BLaER1 treated with 17β-estradiol and CSF1 and Interleukin-3, amounts not matched to agents 10 nM and 100 nM (cell line): ENCODE measurements around the gene MEIOSIN.
A peak's percentile ranks its signal among the peaks of the same experiment; 100 is the strongest.
"Not testable (repeated sequence)": the region's sequence is repeated elsewhere in the genome, so short reads cannot be mapped to it uniquely, and the experiment has no call there.

Source experiments
- H3K27ac ChIP-seq, 11 experiments: shearing (Covaris generic); formaldehyde crosslinking; 2 replicates each; pipeline ENCODE4 v1.8.1; 2022
- H3K27me3 ChIP-seq, 11 experiments: shearing (Covaris generic); formaldehyde crosslinking; 2 replicates each; pipeline ENCODE4 v1.8.1; 2022
- H3K36me3 ChIP-seq, 11 experiments: shearing (Covaris generic); formaldehyde crosslinking; 2 replicates each; pipeline ENCODE4 v1.8.1; 2022
- H3K4me1 ChIP-seq, 10 experiments: shearing (Covaris generic); formaldehyde crosslinking; 2 replicates each; pipeline ENCODE4 v1.8.1; 2022
- H3K4me2 ChIP-seq, 11 experiments: shearing (Covaris generic); formaldehyde crosslinking; 2 replicates each; pipeline ENCODE4 v1.8.1; 2022
- H3K4me3 ChIP-seq, 10 experiments: shearing (Covaris generic); formaldehyde crosslinking; 2 replicates each; pipeline ENCODE4 v1.8.1; 2022
- H3K9ac ChIP-seq, 11 experiments: shearing (Covaris generic); formaldehyde crosslinking; 2 replicates each; pipeline ENCODE4 v1.8.1; 2022
- H3K9me3 ChIP-seq, 11 experiments: shearing (Covaris generic); formaldehyde crosslinking; replicated peaks in 1 of 11; 2 replicates each; pipeline ENCODE4 v1.8.1; 2022
- H4K20me1 ChIP-seq, 11 experiments: shearing (Covaris generic); formaldehyde crosslinking; 2 replicates each; pipeline ENCODE4 v1.8.1; 2022
- Cebpa-rat ChIP-seq, 11 experiments: shearing (Covaris generic); IDR thresholded peaks; 2 replicates each; pipeline ENCODE4 v1.8.1; 2022

MEIOSIN gene

DNA sequence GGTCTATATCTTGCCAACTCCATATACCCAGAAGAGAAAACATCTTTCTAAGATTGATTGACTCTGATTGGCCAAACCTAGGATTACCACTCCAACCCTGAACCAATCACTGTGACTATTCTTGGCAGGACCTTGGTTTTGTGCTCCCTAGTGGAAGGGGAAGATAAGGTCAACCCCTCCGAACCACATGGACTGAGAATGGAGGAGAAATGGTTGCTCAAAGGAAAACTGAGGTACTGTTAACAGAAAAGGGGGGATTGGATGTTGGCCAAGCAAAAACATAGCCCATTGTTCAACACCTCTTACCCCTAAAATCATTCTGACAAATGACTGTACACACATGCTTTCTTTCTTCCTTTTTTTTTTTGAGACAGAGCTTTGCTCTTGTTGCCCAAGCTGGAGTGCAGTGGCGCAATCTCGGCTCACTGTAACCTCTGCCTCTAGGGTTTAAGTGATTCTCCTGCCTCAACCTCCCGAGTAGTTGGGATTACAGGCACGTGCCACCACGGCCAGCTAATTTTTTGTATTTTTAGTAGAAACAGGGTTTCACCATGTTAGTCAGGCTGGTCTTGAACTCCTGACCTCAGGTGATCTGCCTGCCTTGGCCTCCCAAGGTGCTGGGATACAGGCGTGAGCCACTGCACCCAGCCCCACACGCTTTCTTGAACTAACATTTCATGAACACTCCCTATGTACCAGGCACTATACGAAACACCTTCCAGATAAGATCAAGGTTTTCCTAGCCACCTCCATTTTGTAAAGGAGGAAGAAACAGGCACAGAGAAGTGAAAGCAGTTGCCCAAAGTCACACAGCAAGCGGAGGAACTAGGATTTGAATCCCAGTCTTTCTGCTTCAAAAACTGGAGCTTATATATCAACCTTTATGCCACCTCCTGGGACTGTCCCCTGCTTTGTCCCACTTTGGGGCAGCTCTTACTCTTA is 6.5 kb downstream of the MEIOSIN start:
- Histone ChIP-seq H4K20me1 (no peaks in the 10 kb centered on the region), H3K4me2 (peak overlapping the region in 5 of 11 experiments; percentile 1 to 49 (median 17); a peak in 6 of 22 replicates), H3K9ac (no peak overlapping the region), H3K9me3 (no peaks in the 10 kb centered on the region), H3K27me3 (no peaks in the 10 kb centered on the region), H3K27ac (peak overlapping the region in 1 of 11 experiments; percentile 36; a peak in 1 of 22 replicates), H3K4me1 (peaks cover 0 to 10% (median 3%) of the 10 kb centered on the region in 10 experiments; a peak in 4 of 20 replicates), H3K4me3 (no peak overlapping the region), H3K36me3 (no peaks in the 10 kb centered on the region)
- peak in 2 of 11 experiments; percentile 23 to 36; a peak in 1 of 22 replicates for TF ChIP-seq Cebpa-rat (IDR thresholded peaks at IDR 0.05)

DNA sequence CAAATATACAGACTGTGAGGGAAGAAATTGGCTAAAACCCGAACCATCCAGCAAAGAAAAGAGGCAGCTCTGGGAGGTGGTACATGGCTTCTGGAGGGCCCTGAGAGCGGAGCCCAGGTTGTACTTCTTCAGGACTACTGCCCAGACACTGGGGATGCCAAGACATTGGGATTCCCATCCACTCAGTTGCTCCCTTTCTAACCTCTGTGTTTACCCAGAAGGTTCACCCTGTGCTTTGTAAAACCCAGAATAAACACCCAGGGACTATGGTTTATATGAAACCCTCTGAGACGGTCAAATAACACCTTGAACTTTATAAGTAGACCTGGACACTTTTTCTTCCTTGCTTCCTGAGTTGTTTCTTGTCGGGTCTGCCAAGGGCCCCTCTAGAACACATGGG is 9.7 kb downstream of the MEIOSIN start:
- Histone ChIP-seq H4K20me1 (no peaks in the 10 kb centered on the region), H3K4me1 (peaks cover 0 to 10% (median 3%) of the 10 kb centered on the region in 10 experiments; a peak in 4 of 20 replicates), H3K4me3 (no peak overlapping the region), H3K9ac (no peak overlapping the region), H3K4me2 (no peak overlapping the region), H3K9me3 (no peaks in the 10 kb centered on the region), H3K27ac (no peak overlapping the region), H3K27me3 (no peaks in the 10 kb centered on the region), H3K36me3 (no peaks in the 10 kb centered on the region)
- TF ChIP-seq Cebpa-rat (IDR thresholded peaks at IDR 0.05) = no peak

DNA sequence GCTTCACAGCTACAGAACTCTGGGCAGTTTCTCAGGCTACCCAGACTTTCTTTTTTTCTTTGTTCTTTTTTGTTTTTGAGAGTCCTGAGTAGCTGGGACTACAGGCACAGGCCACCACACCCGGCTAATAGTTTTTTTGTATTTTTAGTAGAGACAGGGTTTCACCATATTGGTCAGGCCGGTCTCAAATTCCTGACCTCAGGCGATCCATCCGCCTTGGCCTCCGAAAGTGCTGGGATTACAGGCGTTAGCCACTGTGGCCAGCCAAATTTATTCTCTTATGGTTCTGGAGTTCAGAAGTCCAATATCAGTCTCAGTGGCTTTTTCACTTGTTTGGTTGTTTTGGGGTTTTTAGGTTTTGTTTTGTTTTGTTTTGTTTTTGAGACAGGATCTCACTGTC is 12.4 kb downstream of the MEIOSIN start:
- no peaks in the 10 kb centered on the region for H4K20me1 ChIP-seq

DNA sequence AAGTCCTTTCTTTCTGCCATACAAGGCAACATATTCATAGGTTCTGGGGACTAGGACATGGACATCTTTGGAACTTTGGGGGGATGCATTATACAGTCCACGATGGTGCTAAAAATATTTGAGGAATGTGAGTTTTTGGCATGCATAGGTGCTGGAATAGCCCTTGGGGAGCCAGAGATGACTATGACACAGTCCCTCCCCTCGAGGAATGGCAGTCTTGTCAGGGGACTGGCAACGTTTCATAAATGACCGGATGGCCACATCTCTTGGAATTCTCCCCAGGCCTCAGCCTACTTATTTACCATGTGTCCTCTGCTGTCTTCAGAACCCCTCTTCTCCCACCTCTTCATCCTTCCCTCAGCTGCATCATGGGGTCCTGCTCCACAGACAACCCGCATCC is 13.6 kb downstream of the MEIOSIN start:
- Histone ChIP-seq H3K36me3 (no peaks in the 10 kb centered on the region), H4K20me1 (no peaks in the 10 kb centered on the region), H3K27me3 (no peaks in the 10 kb centered on the region), H3K4me2 (no peak overlapping the region), H3K27ac (no peak overlapping the region), H3K4me1 (no peaks in the 10 kb centered on the region), H3K9me3 (no peaks in the 10 kb centered on the region), H3K9ac (no peak overlapping the region), H3K4me3 (no peak overlapping the region)
- no peak for TF ChIP-seq Cebpa-rat (IDR thresholded peaks at IDR 0.05)

More for the DNA sequence above, 12.4 kb downstream of the MEIOSIN start:
- Histone ChIP-seq H3K27me3 (no peaks in the 10 kb centered on the region), H3K9ac (no peak overlapping the region), H3K4me3 (no peak overlapping the region), H3K27ac (no peak overlapping the region), H3K4me2 (no peak overlapping the region), H3K9me3 (no peaks in the 10 kb centered on the region), H3K36me3 (no peaks in the 10 kb centered on the region), H3K4me1 (no peaks in the 10 kb centered on the region)
- no peak for TF ChIP-seq Cebpa-rat (IDR thresholded peaks at IDR 0.05)

DNA sequence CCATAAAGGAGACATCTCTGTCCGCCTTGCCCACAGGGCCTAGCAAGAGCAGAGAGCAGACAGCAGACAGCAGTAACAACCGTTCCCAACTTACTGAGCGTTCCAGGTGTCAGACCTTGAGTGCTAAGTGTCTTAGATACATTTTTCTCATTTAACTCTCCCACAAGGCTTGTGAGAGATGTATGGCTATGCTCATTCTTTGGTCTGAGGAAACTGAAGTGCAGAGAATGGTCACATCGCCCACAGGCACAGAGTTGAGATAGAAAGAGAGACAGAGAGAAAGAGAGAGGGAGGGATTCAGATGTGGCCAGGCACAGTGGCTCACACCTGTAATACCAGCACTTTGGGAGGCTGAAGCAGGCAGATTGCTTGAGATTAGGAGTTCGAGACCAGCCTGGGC is 14.3 kb downstream of the MEIOSIN start:
- Histone ChIP-seq H3K4me1 (no peaks in the 10 kb centered on the region), H3K9me3 (no peaks in the 10 kb centered on the region), H4K20me1 (no peaks in the 10 kb centered on the region), H3K4me2 (no peak overlapping the region), H3K9ac (no peak overlapping the region), H3K4me3 (no peak overlapping the region), H3K36me3 (no peaks in the 10 kb centered on the region), H3K27ac (no peak overlapping the region), H3K27me3 (no peaks in the 10 kb centered on the region)
- TF ChIP-seq Cebpa-rat (IDR thresholded peaks at IDR 0.05) = no peak

DNA sequence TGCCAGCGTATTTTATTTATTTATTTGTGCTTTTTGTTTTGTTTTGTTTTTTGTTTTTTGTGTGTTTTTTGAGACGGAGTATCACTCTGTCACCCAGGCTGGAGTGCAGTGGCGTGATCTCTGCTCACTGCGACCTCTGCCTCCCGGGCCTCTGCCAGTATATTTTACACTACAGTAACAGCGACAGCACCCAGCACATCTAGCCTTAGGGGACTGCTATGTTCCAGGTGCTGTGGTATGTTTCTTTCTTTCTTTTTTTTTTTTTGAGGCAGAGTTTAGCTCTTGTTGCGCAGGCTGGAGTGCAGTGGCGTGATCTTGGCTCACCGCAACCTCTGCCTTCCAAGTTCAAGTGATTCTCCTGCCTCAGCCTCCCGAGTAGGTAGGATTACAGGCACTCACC is 18.2 kb downstream of the MEIOSIN start:
- not testable (repeated sequence) for H3K9ac ChIP-seq, H3K27me3 ChIP-seq, H3K4me2 ChIP-seq, H3K4me3 ChIP-seq, H4K20me1 ChIP-seq, H3K36me3 ChIP-seq, H3K9me3 ChIP-seq, H3K27ac ChIP-seq
- peaks cover 0 to 12% (median 7%) of the 10 kb centered on the region in 10 experiments; a peak in 12 of 20 replicates for H3K4me1 ChIP-seq

DNA sequence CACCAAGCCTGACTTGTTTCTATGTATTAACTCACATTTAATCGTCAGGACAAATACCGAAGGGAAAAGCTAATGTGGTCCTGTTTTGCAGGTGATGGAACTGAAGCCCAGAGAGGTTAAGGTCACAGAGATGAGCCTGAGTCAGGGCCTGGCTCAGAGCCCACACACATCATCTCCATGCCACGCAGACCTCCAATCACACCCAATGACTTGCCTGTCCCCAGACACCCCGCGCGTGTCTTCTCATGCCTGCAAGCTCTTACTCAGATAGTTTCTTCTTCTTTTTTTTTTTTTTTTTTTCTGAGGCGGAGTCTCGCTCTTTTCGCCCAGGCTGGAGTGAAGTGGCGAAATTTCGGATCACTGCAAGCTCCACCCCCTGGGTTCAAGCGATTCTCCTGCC is 19.4 kb downstream of the MEIOSIN start:
- H4K20me1 ChIP-seq = no peaks in the 10 kb centered on the region
- H3K27ac ChIP-seq = no peak overlapping the region
- no peak overlapping the region for H3K4me3 ChIP-seq
- H3K4me1 ChIP-seq = peaks cover 0 to 12% (median 7%) of the 10 kb centered on the region in 10 experiments; a peak in 12 of 20 replicates
- no peak overlapping the region for H3K9ac ChIP-seq
- no peaks in the 10 kb centered on the region for H3K9me3 ChIP-seq
- no peak for TF ChIP-seq Cebpa-rat (IDR thresholded peaks at IDR 0.05)
- H3K36me3 ChIP-seq = no peaks in the 10 kb centered on the region
- no peak overlapping the region for H3K4me2 ChIP-seq
- no peaks in the 10 kb centered on the region; a peak in 1 of 22 replicates for H3K27me3 ChIP-seq

DNA sequence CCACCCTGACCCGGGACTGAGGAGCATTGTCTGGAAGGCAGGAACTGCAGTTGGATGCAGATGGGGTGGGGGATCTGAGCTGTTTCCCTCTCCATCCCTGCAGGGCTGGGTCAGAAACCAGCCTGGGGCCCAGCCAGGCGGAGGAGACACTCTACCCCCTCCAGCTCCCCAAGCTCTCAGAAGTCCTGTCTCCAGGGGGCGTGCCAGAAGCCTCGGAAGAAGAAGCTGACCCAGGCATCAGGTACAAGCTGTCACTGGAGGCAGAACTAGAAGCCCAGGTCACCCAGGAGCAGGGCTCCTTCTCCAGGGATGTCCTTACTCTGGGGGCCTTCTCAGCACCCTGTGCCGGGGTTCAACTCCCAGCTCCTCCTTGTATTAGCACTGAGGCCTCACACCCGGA is 20.3 kb downstream of the MEIOSIN start:
- Histone ChIP-seq H4K20me1 (no peaks in the 10 kb centered on the region), H3K4me2 (peak overlapping the region in 7 of 11 experiments; percentile 2 to 35 (median 27); a peak in 7 of 22 replicates), H3K9me3 (no peaks in the 10 kb centered on the region), H3K27me3 (no peaks in the 10 kb centered on the region; a peak in 1 of 22 replicates), H3K4me1 (peaks cover 0 to 12% (median 7%) of the 10 kb centered on the region in 10 experiments; a peak in 12 of 20 replicates), H3K9ac (no peak overlapping the region), H3K36me3 (no peaks in the 10 kb centered on the region), H3K27ac (no peak overlapping the region), H3K4me3 (no peak overlapping the region)
- no peak for TF ChIP-seq Cebpa-rat (IDR thresholded peaks at IDR 0.05)

DNA sequence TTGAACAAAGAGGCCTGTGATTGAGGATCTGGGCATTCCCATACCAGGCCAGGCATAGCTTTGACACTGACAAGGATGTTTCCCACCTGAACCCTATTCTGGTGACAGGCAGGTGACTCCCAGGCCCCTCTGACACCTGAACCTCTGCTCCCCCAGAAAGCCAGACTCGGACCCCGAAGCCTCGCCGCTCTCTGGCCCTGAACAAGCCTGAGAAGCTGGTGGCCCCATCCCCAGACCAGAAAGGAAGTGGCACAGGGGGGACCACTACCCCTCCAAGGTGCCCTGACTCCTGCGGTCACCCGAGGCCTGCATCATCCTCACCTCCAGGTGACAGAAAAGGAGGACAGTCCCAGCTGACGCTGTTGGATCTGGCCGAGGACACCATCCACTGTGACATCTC is 21.1 kb downstream of the MEIOSIN start:
- no peaks in the 10 kb centered on the region for H3K9me3 ChIP-seq
- no peaks in the 10 kb centered on the region for H4K20me1 ChIP-seq

More for the DNA sequence above, 21.1 kb downstream of the MEIOSIN start:
- no peak for TF ChIP-seq Cebpa-rat (IDR thresholded peaks at IDR 0.05)
- no peak overlapping the region for H3K27ac ChIP-seq
- peaks cover 0 to 12% (median 7%) of the 10 kb centered on the region in 10 experiments; a peak in 12 of 20 replicates for H3K4me1 ChIP-seq
- H3K4me3 ChIP-seq = no peak overlapping the region
- no peak overlapping the region for H3K9ac ChIP-seq
- H3K27me3 ChIP-seq = no peaks in the 10 kb centered on the region; a peak in 1 of 22 replicates
- no peaks in the 10 kb centered on the region for H3K36me3 ChIP-seq
- H3K4me2 ChIP-seq = no peak overlapping the region
